HG02885 (cell line): ENCODE results near the gene COL26A1.

ENCODE experiments used
- ATAC-seq: cut with Tn5 transposase; IDR thresholded peaks from one replicate; pipeline ENCODE4 v1.9.1; 2021; ENCODE audit warnings: mild to moderate bottlenecking; ENCODE audit not compliant: unreplicated experiment, poor library complexity

Gene COL26A1

DNA sequence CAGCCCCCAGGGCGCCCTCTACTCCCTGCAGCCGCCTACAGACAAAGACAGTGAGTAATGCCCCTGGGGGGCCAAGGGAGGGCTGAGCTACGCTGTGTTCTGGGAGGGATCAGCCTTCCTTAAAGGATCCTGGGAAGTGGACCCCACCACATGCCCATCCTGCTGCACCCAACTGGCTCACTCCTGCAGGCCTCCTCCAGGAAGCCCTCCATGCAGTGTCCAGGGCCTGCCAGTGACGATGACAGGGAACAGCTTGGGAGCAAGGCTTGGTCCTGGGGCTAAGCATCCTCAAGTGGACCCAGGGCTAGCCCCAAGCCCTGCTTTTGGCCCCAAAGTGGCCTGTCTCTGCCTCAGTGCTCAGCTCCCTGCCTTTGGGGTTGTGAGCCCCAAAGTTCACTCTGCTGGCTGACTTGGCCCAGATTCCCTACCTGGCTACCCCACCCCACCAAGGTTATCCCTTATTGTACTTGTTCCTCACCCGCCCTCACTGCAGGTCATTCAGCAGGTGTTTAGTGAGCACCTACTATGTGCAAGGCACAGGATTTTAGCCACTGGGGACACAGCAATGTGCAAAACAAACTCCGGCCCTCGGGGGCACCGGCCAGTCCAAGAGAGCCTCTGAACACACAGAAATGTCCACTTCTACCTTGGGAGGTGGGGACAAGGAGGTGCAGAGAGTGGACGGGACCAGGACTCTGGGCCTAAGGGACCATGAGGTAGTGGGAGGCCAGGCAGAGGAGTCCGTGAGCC, 182.9 kb downstream of the COL26A1 start:
- no peak for ATAC-seq

GRCh38 chr7:101546308-101546936, 183.7 kb downstream of the COL26A1 start:
- ATAC-seq: no peak

DNA sequence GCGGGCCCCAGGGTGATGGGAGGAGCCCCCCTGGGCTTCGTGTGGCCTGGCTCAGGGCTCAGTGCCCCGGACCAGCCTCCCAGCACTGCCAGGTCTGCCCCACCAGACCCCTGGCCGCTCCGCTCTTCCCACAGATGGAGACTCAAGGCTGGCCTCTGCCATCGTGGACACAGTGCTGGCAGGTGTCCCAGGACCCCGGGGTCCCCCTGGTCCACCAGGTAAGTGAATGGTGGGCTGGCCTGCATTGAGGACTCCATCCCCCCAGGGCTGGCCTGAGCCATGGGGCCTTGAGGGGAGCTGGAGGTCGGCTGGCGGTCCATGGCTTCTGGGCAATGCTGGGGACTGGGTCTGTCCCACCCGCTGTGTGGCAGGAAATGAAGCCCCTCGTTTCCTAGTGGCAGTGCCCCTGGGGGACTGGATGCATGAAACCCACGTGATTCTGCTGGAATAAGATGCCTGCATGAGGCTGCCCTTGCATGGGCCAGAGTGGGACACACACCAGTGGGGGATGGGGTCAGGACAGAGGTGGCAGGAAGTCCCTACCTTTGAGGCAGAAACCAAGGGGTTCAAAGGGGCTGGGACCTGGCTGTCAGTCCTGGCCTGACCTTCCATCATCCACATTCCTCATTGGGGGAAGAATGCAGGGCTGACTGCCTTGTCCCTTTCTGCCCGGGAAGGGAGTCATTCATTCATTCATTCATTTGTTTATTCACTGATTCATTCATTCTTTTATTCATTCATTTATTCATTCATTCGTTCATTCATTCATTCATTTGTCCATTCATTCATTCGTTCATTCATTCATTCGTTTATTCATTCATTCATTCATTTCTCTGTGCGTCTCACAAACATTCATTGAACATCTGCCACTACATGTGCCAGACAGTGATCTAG, 184.6 kb downstream of the COL26A1 start:
- ATAC-seq: no peak

DNA sequence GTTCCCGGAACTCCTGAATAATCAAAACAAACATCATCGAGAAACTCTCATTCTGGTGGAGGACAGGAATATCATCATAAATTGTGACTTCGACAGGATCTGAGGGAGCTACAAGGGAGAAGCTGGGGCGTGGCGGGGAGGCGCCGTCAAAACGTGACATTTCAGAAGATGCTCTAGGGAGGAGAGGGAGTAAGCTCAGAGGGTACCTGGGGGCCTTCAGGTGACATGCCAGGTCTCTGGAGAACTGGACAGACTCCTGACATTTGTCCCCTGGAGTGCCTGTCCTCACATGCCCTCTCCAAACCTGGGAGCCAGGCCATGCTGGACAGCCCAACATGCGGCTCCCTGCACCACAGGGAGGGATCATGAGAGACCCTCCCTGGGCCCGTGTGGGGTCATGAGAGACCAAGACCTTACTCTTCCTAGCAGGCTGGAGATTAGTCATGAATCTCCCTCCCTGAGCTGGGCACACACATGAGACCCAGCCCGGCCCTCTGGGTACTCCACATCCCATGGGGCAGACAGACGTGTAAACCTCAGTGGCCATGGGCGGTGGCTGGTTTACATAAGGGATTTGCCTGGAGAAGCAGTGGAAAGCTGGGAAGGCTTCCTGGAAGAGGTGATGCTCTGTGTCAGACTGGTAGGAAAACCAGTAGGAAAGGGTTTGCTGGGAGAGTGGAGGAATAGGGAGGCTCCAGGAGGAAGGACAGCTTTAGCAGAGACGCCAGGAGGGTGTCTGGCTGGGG, 185.4 kb downstream of the COL26A1 start:
- ATAC-seq: no peak

DNA sequence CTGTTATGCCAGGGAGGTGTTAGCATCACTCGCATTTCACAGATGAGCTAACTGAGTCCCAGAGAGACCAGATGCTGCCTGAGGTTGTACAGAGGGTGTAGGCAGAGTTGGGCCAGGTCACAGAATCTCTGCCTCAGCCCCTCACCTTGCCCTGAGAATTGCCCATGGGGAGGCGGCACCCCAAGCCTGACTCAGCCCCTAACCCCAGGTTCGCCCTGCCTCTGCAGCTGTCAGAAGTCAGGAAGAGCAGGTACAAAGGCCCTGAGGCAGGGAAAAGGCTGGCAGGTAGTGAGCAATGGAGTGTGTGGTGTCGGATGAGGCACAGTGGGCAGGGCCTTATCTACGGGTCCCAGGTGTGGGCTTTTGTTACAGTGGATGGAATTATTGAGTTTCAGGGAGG, 187.1 kb downstream of the COL26A1 start:
- no peak for ATAC-seq

- no peak for ATAC-seq
Observed at GRCh38 chr7:101550641-101551541, 188.2 kb downstream of the COL26A1 start.

GRCh38 chr7:101553018-101553770, 190.5 kb downstream of the COL26A1 start:
- no peak for ATAC-seq

DNA sequence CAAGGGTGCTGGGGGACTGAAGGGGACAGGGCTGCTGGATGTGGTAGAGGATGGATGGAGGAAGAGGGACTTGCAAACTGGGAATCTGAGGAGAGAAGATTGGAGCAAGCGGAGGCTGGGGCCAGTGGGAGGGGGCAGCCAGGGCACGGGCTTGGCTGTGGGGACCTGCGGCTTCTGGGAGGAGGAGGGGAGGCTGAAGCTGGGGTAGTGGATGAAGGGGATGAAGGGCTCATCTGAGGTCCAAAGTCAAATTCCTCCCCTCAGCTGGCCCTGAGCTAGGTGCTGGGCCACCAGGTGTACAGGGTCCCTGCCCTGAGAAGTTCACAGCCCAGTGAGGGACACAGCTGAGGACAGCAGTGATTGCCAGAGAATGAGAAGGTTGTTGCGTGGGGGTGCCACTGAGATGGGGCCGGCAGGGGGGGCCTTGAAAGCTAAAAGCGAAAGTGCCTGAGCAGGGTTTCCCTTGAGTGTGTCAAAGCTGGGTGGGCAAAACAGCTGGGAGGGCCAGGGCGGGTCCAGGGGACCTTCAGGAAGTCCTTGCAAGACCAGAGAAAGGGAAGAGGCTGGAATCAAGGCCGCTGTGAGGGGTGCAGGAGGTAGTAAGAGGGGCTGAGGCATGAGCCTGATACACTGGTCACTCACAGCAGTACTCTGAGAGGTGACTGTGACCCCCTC, 191.2 kb downstream of the COL26A1 start:
- ATAC-seq: no peak

DNA sequence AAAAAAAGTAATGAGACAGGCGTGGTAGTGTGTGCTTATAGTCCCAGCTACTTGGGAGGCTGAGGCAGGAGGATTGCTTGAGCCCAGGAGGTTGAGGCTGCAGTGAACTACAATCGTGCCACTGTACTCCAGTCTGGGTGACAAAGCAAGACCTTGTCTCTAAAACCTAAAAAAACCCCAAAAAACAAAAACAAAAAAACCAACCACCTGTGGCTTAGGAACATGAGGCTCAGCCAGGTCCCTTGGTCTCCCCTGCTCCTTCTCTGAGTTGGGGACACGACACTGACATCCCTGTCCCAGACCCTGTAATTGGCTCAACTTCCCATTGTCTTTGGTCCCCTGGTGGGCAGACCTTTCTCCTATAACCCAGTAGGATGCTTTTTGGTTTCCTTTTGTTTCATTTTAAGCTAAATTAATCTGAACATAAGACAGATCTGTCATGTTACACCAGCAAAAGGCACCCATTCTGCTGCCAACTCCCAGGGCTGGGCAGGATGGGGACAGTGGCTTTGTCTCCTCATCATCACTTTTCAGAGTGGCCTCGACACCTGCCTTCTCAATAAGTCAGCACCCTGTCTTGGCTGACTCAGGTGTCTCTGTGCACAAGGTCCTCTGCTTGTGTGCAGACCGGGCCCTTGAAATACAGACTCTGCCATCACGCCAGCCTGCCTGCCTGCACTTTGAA, 192.1 kb downstream of the COL26A1 start:
- ATAC-seq: no peak

- no peak for ATAC-seq
Observed at GRCh38 chr7:101555269-101555920, 192.7 kb downstream of the COL26A1 start.

DNA sequence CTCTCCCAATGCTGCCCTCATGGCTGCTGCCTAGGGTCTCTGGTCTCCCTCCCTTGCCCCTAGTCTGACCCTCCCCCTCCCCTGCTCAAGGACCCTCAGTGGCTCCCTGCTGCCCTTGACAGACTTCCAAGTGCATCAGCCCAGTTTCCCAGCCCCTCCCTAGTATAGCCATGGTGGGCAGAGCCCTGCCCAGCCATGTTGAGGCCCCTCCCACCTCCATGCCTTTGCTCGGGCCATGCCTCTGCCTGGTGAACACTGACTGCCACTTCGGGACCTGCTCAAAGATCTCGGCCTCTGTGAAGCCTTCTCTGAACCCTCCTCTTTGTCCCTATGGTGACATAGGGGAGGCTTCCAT, 193.2 kb downstream of the COL26A1 start:
- no peak for ATAC-seq

DNA sequence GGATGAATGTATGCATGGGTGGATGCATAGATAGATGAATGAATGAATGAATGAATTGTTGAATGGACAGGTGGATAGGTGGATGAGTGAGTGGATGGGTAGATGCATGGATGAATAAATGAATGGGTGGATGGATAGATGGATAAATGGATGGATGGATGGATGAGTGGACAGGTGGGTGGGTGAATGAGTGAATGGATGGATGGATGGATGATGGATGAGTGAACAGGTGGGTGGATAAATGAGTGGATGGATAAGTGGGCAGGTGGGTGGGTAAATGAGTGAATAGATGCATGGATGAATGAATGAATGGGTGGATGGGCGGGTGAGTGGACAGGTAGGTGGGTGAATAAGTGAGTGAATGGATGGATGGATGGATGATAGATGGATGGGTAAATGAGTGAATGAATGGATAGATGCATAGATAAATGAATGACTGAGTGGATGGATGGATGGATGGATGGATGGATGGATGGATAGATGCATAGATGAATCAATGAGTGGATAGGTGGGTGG, 193.8 kb downstream of the COL26A1 start:
- ATAC-seq: no peak

DNA sequence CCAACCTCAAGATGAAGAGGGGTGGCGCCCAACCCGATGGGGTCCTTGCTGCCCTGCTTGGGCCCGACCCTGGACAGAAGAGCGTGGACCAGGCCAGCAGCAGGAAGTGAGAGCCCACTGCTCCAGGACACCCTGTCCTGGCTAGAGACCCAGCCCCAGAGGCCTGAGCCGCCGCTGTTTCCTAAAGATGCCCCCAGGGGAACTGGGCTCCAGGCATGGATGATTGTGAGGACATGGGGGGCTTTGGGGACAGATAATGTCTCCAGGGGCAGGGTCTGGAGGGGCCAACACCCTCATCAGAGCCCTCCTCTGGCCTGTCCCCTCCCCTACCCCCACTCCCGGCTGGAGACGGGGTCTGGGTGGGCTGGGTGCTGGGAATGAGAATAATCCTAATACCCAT, 194.7 kb downstream of the COL26A1 start:
- ATAC-seq: no peak

- ATAC-seq: no peak
Observed at GRCh38 chr7:101557978-101558741, 195.5 kb downstream of the COL26A1 start.

DNA sequence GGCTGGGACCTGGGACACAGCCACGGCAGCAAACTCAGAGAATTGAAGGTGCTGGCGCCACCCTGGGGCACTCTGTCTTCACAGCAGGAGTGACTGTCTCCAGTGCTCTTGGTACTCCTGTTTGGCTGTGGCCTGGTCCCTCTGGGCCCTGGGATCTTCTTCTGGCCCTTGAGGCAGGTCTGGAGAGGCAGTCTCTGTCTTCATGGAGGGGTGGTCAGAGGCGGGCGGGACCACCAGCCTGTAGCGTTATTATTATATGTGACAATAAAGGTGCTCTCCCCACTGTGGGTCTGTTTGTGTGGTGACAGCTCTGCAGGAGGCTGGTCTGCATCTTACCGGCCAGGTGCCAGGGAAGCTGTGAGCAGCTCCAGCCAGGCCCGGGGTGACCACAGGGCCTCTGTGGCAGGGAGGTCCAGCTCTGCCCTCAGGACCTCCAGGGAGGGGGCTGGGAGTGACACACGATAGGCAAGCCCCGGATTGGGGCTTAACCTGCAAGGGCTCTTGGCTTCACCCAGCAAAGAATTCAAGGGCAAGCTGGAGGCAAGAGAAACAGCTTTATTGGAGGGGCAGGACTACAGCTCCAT, 196.2 kb downstream of the COL26A1 start:
- ATAC-seq: no peak

GRCh38 chr7:101559586-101559985, 196.9 kb downstream of the COL26A1 start:
- no peak for ATAC-seq
